Neural progenitor cell (in vitro differentiated cells): Measurements from ENCODE around the gene CLCN4. TPM values are rescaled to one million over a fixed set of nuclear protein-coding genes. Genes with fewer than 3 reads are reported as not detected.

ENCODE experiments used
- DNase-seq: peaks from one replicate; pipeline ENCODE4 v3.0.0-alpha.2; 2016; ENCODE audit warnings: low spot score
- H2AFZ ChIP-seq: fragments of 200-600 bp; sonication (generic); replicated peaks from 2 replicates; pipeline ENCODE4 v1.6.1; 2016; ENCODE audit warnings: antibody characterized with exemption
- H3F3A ChIP-seq: fragments of 200-600 bp; sonication (generic); 2 replicates; pipeline ENCODE4 v1.6.1; 2016; ENCODE audit warnings: antibody characterized with exemption, low read depth
- H3K27ac ChIP-seq: fragments of 200-600 bp; sonication (generic); 2 replicates; pipeline ENCODE4 v1.5.1; 2016; ENCODE audit warnings: mild to moderate bottlenecking
- H3K27me3 ChIP-seq: fragments of 200-600 bp; sonication (generic); 2 replicates; pipeline ENCODE4 v1.6.1; 2016; ENCODE audit warnings: mild to moderate bottlenecking, moderate library complexity
- H3K36me3 ChIP-seq: fragments of 200-600 bp; sonication (generic); 2 replicates; pipeline ENCODE4 v1.5.1; 2016
- H3K4me1 ChIP-seq: fragments of 200-600 bp; sonication (generic); 2 replicates; pipeline ENCODE4 v1.6.1; 2016; ENCODE audit warnings: mixed run types
- H3K4me2 ChIP-seq: fragments of 200-600 bp; sonication (generic); 2 replicates; pipeline ENCODE4 v1.6.1; 2016
- H3K4me3 ChIP-seq: fragments of 200-600 bp; sonication (generic); 2 replicates; pipeline ENCODE4 v1.5.1; 2016
- H3K79me2 ChIP-seq: fragments of 200-600 bp; sonication (generic); 2 replicates; pipeline ENCODE4 v1.6.1; 2016; ENCODE audit warnings: low read depth
- H3K9ac ChIP-seq: fragments of 200-600 bp; sonication (generic); 2 replicates; pipeline ENCODE4 v1.6.1; 2016
- H3K9me3 ChIP-seq: fragments of 200-600 bp; sonication (generic); 2 replicates; pipeline ENCODE4 v1.5.1; 2016; ENCODE audit warnings: low read depth
- H4K20me1 ChIP-seq: fragments of 200-600 bp; sonication (generic); 2 replicates; pipeline ENCODE4 v1.6.1; 2016; ENCODE audit warnings: low read depth
- H3K27ac Mint-ChIP-seq: 3 replicates; pipeline ENCODE4 v1.8.0; 2021; ENCODE audit warnings: mixed read lengths
- H3K27me3 Mint-ChIP-seq: 2 replicates; pipeline ENCODE4 v1.8.0; 2022; ENCODE audit warnings: low read depth, mild to moderate bottlenecking, inconsistent platforms, moderate library complexity, mixed read lengths; ENCODE audit not compliant: insufficient read depth
- H3K36me3 Mint-ChIP-seq: 3 replicates; pipeline ENCODE4 v1.8.0; 2021; ENCODE audit warnings: mixed read lengths
- H3K4me1 Mint-ChIP-seq: 3 replicates; pipeline ENCODE4 v1.8.0; 2021; ENCODE audit warnings: mixed read lengths
- H3K4me3 Mint-ChIP-seq: 3 replicates; pipeline ENCODE4 v1.8.0; 2021; ENCODE audit warnings: mild to moderate bottlenecking, moderate library complexity, mixed read lengths
- H3K9me3 Mint-ChIP-seq: 3 replicates; pipeline ENCODE4 v1.8.0; 2020; ENCODE audit warnings: mixed read lengths
- CTCF ChIP-seq: fragments of 200-600 bp; sonication (generic); IDR thresholded peaks from 2 replicates; pipeline ENCODE4 v1.5.1; 2017; ENCODE audit warnings: antibody characterized with exemption, mild to moderate bottlenecking
- EZH2 ChIP-seq: fragments of 200-600 bp; sonication (generic); IDR thresholded peaks from 2 replicates; pipeline ENCODE4 v1.6.1; 2017; ENCODE audit warnings: antibody characterized with exemption, mild to moderate bottlenecking, moderate library complexity
- EZH2phosphoT487 ChIP-seq: fragments of 200-600 bp; sonication (generic); IDR thresholded peaks from 2 replicates; pipeline ENCODE4 v1.6.1; 2017; ENCODE audit warnings: antibody characterized with exemption
- total RNA-seq: library from RNA; depleted of rRNA; stranded (reverse); fragments of >200 nt; gene quantifications from 2 replicates; pipeline ENCODE4 v1.2.3, GENCODE V29; 2015; ENCODE audit warnings: low replicate concordance

The CLCN4 gene
- total RNA-seq, 1 donor from 2014 or later: 6.6 TPM

GRCh38 chrX:10231461-10231860 is 74.7 kb downstream of the CLCN4 start:
- H3K79me2 ChIP-seq: no peaks in the 10 kb centered on the region
- no peaks in the 10 kb centered on the region for H4K20me1 ChIP-seq
- H2AFZ ChIP-seq: no peak overlapping the region
- no peaks in the 10 kb centered on the region for H3F3A ChIP-seq
- TF ChIP-seq CTCF (no peak), EZH2phosphoT487 (no peak), EZH2 (no peak)
- H3K27me3 ChIP-seq: no peaks in the 10 kb centered on the region
- Mint-ChIP-seq H3K36me3 (peaks cover 15% of the 10 kb centered on the region), H3K9me3 (peaks cover 3% of the 10 kb centered on the region), H3K27me3 (peaks cover 2% of the 10 kb centered on the region), H3K4me1 (peaks cover 7% of the 10 kb centered on the region), H3K27ac (no peak overlapping the region), H3K4me3 (no peak overlapping the region)
- no peak overlapping the region for H3K27ac ChIP-seq
- no peak for DNase-seq
- no peak overlapping the region for H3K4me2 ChIP-seq
- no peak overlapping the region for H3K9ac ChIP-seq
- H3K36me3 ChIP-seq: no peaks in the 10 kb centered on the region
- H3K9me3 ChIP-seq: peaks cover 5% of the 10 kb centered on the region
- H3K4me3 ChIP-seq: no peak overlapping the region
- H3K4me1 ChIP-seq: no peaks in the 10 kb centered on the region

- H3K4me3 Mint-ChIP-seq: no peak overlapping the region
- no peak for TF ChIP-seq CTCF
- TF ChIP-seq EZH2phosphoT487: no peak
- no peak for TF ChIP-seq EZH2
- H2AFZ ChIP-seq: no peak overlapping the region
- peaks cover 3% of the 10 kb centered on the region for H3K9me3 Mint-ChIP-seq
- peaks cover 2% of the 10 kb centered on the region for H3K27me3 Mint-ChIP-seq
- H3K9me3 ChIP-seq: peaks cover 5% of the 10 kb centered on the region
- no peak overlapping the region for H3K27ac Mint-ChIP-seq
- DNase-seq: no peak
- no peaks in the 10 kb centered on the region for H3K36me3 ChIP-seq
- no peaks in the 10 kb centered on the region for H3K79me2 ChIP-seq
- H3F3A ChIP-seq: no peaks in the 10 kb centered on the region
- peaks cover 12% of the 10 kb centered on the region for H3K36me3 Mint-ChIP-seq
- no peak overlapping the region for H3K4me3 ChIP-seq
- no peak overlapping the region for H3K27ac ChIP-seq
- H3K4me1 ChIP-seq: no peaks in the 10 kb centered on the region
- no peak overlapping the region for H3K9ac ChIP-seq
- H4K20me1 ChIP-seq: no peaks in the 10 kb centered on the region
- H3K27me3 ChIP-seq: no peaks in the 10 kb centered on the region
- H3K4me1 Mint-ChIP-seq: peaks cover 7% of the 10 kb centered on the region
- no peak overlapping the region for H3K4me2 ChIP-seq
Observed at GRCh38 chrX:10233173-10233572, 76.4 kb downstream of the CLCN4 start.

GRCh38 chrX:10233696-10234095 is 76.9 kb downstream of the CLCN4 start:
- Histone ChIP-seq H3K79me2 (no peaks in the 10 kb centered on the region), H4K20me1 (no peaks in the 10 kb centered on the region), H3K27ac (no peak overlapping the region), H3K4me1 (no peaks in the 10 kb centered on the region), H3K4me3 (no peak overlapping the region), H3K36me3 (no peaks in the 10 kb centered on the region), H3K9me3 (peaks cover 5% of the 10 kb centered on the region), H2AFZ (no peak overlapping the region), H3K27me3 (no peaks in the 10 kb centered on the region), H3K4me2 (no peak overlapping the region), H3F3A (no peaks in the 10 kb centered on the region), H3K9ac (no peak overlapping the region)
- H3K4me3 Mint-ChIP-seq: no peak overlapping the region
- H3K27me3 Mint-ChIP-seq: peaks cover 2% of the 10 kb centered on the region
- no peak for DNase-seq
- no peak overlapping the region for H3K27ac Mint-ChIP-seq
- peaks cover 12% of the 10 kb centered on the region for H3K36me3 Mint-ChIP-seq
- H3K9me3 Mint-ChIP-seq: peaks cover 3% of the 10 kb centered on the region
- H3K4me1 Mint-ChIP-seq: peaks cover 7% of the 10 kb centered on the region
- no peak for TF ChIP-seq CTCF

GRCh38 chrX:10235851-10236250 is 79.1 kb downstream of the CLCN4 start:
- Histone ChIP-seq H3K27ac (no peak overlapping the region), H3K4me2 (no peak overlapping the region), H2AFZ (no peak overlapping the region), H3K4me1 (no peaks in the 10 kb centered on the region), H3F3A (no peaks in the 10 kb centered on the region), H3K4me3 (no peak overlapping the region), H3K9ac (no peak overlapping the region), H3K9me3 (peaks cover 4% of the 10 kb centered on the region), H3K36me3 (no peaks in the 10 kb centered on the region), H3K27me3 (no peaks in the 10 kb centered on the region), H3K79me2 (no peaks in the 10 kb centered on the region), H4K20me1 (no peaks in the 10 kb centered on the region)
- no peak overlapping the region for H3K27ac Mint-ChIP-seq
- peaks cover 7% of the 10 kb centered on the region for H3K4me1 Mint-ChIP-seq
- H3K36me3 Mint-ChIP-seq: peaks cover 12% of the 10 kb centered on the region
- DNase-seq: no peak
- H3K4me3 Mint-ChIP-seq: no peak overlapping the region
- peaks cover 3% of the 10 kb centered on the region for H3K9me3 Mint-ChIP-seq
- peaks cover 2% of the 10 kb centered on the region for H3K27me3 Mint-ChIP-seq
- no peak for TF ChIP-seq EZH2phosphoT487
- TF ChIP-seq CTCF: no peak
- TF ChIP-seq EZH2: no peak
